Upper lobe of left lung (tissue), 6 donors: Measurements from ENCODE around the gene RIOX2. TPM values are rescaled to one million over a fixed set of nuclear protein-coding genes. Genes with fewer than 3 reads are reported as not detected.

Source experiments
- ATAC-seq, 2 donors: fragments of 200-7000 bp; cut with Tn5 transposase; one replicate each; pipeline ENCODE4 v1.9.1; 2022; ENCODE audit warnings: mild to moderate bottlenecking in 2 of 2, moderate library complexity in 2 of 2; ENCODE audit not compliant: low FRiP score in 2 of 2
- DNase-seq, 2 donors: peaks; one replicate each; pipeline ENCODE4 v3.0.0-alpha.2; 2019 to 2020
- H3K27ac ChIP-seq, 4 donors: fragments of 200-600 bp; sonication (generic); one replicate each; pipeline ENCODE4 v1.5.1; 2016 to 2019
- H3K27me3 ChIP-seq, 4 donors: fragments of 200-600 bp; sonication (generic); one replicate each; pipeline ENCODE4 v1.5.1; 2017 to 2019
- H3K36me3 ChIP-seq, 4 donors: fragments of 200-600 bp; sonication (generic); one replicate each; pipeline ENCODE4 v1.5.1; 2016 to 2019
- H3K4me1 ChIP-seq, 4 donors: fragments of 200-600 bp; sonication (generic); one replicate each; pipeline ENCODE4 v1.5.1; 2018 to 2019
- H3K4me3 ChIP-seq, 4 donors: fragments of 200-600 bp; sonication (generic); one replicate each; pipeline ENCODE4 v1.5.1; 2017 to 2019; ENCODE audit warnings: mild to moderate bottlenecking in 2 of 4, moderate library complexity in 1 of 4
- H3K9me3 ChIP-seq, 4 donors: fragments of 200-600 bp; sonication (generic); one replicate each; pipeline ENCODE4 v1.5.1; 2018 to 2019
- EP300 ChIP-seq, 4 donors: sonication (generic); formaldehyde crosslinking; IDR thresholded peaks; one replicate each; pipeline ENCODE4 v1.5.1; 2017; ENCODE audit warnings: antibody characterized with exemption in 4 of 4, control low read depth in 2 of 4
- POLR2A ChIP-seq, 4 donors: fragments of 450-650 bp; IDR thresholded peaks; one replicate each; pipeline ENCODE4 v1.5.1; 2016 to 2017; ENCODE audit warnings: antibody characterized with exemption in 4 of 4, mild to moderate bottlenecking in 2 of 4
- POLR2AphosphoS5 ChIP-seq, 2 donors: sonication (generic); formaldehyde crosslinking; IDR thresholded peaks; one replicate each; pipeline ENCODE4 v1.5.1; 2017; ENCODE audit warnings: antibody characterized with exemption in 2 of 2
- WGBS, 2 donors: methylation state at CpG; one replicate each; pipeline ENCODE4 v1.1.5; 2017 to 2018; 5-methylcytosine and 5-hydroxymethylcytosine counted together
- total RNA-seq, 6 donors: library from RNA; depleted of rRNA in 4 of 6; stranded (reverse); fragments of >200 nt in 4 of 6; gene quantifications; one replicate each; pipeline versions ENCODE4 v1.1.0 to v1.2.1, GENCODE V29; 2016 to 2021
- TF ChIP-seq, protein P1 (sequence below), 6 experiments: fragments of 450-650 bp in 4 of 6; fragments of 200-600 bp in 2 of 6; sonication (generic) in 2 of 6; IDR thresholded peaks; one replicate each; pipeline ENCODE4 v1.5.1; 2016 to 2019; ENCODE audit warnings: antibody characterized with exemption in 6 of 6
- donor health status: DM: no; HTN: no; CAD: no; lungs with moderate emphysema.
- donor health status: DM: no; HTN: yes; CAD: no; lungs with severe emphysema.

RIOX2 gene
- total RNA-seq, 6 donors from 2014 or later = 15.9 to 33.9 (median 21.4) TPM

DNA sequence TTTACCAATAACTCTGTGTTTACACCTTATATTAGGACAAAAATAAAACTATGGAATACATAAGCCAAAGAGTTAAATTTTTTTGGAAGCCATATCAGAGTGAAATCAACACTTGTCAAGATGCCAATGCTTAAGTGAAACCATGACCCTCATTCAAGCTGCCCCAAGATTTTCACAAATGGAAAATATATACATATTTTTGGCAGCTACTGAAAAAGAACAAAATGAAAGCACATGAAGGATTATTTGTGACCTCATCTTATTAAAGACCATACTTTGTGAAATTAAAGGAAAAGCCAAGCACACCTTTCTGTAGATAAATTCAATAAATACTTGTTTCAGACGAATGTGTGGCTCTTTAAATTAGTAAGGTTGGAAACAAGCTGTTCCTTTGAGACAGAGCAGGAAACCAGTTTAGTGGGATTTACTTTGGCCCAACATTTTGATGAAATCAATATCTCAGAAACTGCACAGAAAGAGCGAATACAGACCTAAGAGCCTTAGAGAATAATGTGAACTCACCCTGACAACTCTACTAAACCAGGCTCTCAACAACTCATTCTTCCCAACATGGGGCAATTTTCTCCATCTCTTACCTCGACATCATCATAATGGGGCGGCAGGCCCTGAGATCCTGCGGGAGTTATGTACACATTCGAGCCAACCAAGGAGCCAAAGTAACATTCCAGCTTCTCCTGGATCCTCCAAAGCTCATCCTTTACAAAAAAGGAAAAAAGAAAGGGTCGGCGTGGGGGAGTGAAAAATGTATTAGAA, 11.1 kb downstream of the RIOX2 start:
- ATAC-seq (no peak), DNase-seq (no peak)
- H3K4me1 ChIP-seq = peaks cover 3 to 9% (median 6%) of the 10 kb centered on the region in 4 donors
- no peaks in the 10 kb centered on the region for H3K9me3 ChIP-seq
- peaks cover 0 to 26% (median 1%) of the 10 kb centered on the region in 4 donors for H3K36me3 ChIP-seq
- no peaks in the 10 kb centered on the region for H3K27me3 ChIP-seq
- TF ChIP-seq, protein P1, sequence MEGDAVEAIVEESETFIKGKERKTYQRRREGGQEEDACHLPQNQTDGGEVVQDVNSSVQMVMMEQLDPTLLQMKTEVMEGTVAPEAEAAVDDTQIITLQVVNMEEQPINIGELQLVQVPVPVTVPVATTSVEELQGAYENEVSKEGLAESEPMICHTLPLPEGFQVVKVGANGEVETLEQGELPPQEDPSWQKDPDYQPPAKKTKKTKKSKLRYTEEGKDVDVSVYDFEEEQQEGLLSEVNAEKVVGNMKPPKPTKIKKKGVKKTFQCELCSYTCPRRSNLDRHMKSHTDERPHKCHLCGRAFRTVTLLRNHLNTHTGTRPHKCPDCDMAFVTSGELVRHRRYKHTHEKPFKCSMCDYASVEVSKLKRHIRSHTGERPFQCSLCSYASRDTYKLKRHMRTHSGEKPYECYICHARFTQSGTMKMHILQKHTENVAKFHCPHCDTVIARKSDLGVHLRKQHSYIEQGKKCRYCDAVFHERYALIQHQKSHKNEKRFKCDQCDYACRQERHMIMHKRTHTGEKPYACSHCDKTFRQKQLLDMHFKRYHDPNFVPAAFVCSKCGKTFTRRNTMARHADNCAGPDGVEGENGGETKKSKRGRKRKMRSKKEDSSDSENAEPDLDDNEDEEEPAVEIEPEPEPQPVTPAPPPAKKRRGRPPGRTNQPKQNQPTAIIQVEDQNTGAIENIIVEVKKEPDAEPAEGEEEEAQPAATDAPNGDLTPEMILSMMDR (IDR thresholded peaks at IDR 0.05) = no peak
- TF ChIP-seq EP300 (IDR thresholded peaks at IDR 0.05) = no peak
- no peak for TF ChIP-seq POLR2AphosphoS5 (IDR thresholded peaks at IDR 0.05)
- no peak for TF ChIP-seq POLR2A (IDR thresholded peaks at IDR 0.05)
- WGBS, 2 donors = 87 to 93% methylated on average over 8 of the region's 8 CpGs
- no peak overlapping the region for H3K4me3 ChIP-seq
- H3K27ac ChIP-seq = no peak overlapping the region

DNA sequence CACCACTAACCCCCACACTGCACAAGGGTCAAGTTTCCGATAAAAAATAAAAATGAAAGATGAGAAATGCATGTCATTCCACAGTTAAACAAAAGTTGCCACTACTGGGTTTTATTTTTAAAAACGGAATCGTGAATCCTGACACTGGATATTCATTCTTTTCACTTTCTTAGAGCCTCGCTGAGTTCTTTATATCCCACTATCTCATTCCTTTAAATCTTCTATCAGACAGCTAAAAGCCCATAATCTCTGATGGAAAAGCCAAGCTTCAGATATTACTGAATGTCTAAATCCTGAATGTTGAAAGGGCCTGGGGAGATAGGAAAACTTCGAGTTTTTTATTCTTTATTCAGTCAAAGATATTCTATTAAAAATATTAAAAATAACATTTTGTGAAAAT, 11.7 kb downstream of the RIOX2 start:
- H3K9me3 ChIP-seq = no peaks in the 10 kb centered on the region
- ATAC-seq (no peak), DNase-seq (no peak)
- WGBS, 2 donors = 83 to 85% methylated on average over 5 of the region's 5 CpGs
- peaks cover 0 to 23% (median 1%) of the 10 kb centered on the region in 4 donors for H3K36me3 ChIP-seq
- no peak overlapping the region for H3K4me3 ChIP-seq
- no peak overlapping the region for H3K27ac ChIP-seq
- H3K4me1 ChIP-seq = peaks cover 2 to 10% (median 4%) of the 10 kb centered on the region in 4 donors
- TF ChIP-seq, protein P1 (IDR thresholded peaks at IDR 0.05) = no peak
- TF ChIP-seq POLR2AphosphoS5 (IDR thresholded peaks at IDR 0.05) = no peak
- no peak for TF ChIP-seq POLR2A (IDR thresholded peaks at IDR 0.05)
- no peak for TF ChIP-seq EP300 (IDR thresholded peaks at IDR 0.05)
- H3K27me3 ChIP-seq = no peaks in the 10 kb centered on the region

DNA sequence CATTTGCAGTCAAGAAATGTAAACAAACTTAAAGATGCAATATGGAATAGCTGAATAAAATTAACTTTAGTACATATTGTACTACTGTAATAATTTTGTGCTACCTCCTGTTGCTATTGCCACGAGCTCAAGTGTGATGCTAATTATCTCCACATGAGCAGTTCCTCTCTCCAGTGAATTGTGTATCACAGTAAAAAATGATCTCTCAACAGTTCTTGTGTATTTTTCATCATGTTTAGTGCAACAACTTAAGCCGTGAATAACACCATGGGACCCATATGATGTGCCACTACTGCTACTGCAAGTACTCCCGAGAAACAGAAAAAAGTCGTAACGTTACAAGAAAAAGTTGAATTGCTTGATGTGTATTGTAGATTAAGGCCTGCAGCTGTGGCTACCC, 12.4 kb downstream of the RIOX2 start:
- Histone ChIP-seq H3K36me3 (peaks cover 0 to 25% (median 1%) of the 10 kb centered on the region in 4 donors), H3K27me3 (no peaks in the 10 kb centered on the region), H3K4me3 (no peak overlapping the region), H3K9me3 (no peaks in the 10 kb centered on the region), H3K27ac (no peak overlapping the region), H3K4me1 (peaks cover 0 to 10% (median 2%) of the 10 kb centered on the region in 4 donors)
- WGBS, 2 donors = 97% methylated on average over 5 of the region's 5 CpGs
- ATAC-seq = no peak
- no peak for DNase-seq
- TF ChIP-seq, protein P1 (IDR thresholded peaks at IDR 0.05) = no peak
- TF ChIP-seq EP300 (IDR thresholded peaks at IDR 0.05) (no peak), POLR2A (IDR thresholded peaks at IDR 0.05) (no peak), POLR2AphosphoS5 (IDR thresholded peaks at IDR 0.05) (no peak)

DNA sequence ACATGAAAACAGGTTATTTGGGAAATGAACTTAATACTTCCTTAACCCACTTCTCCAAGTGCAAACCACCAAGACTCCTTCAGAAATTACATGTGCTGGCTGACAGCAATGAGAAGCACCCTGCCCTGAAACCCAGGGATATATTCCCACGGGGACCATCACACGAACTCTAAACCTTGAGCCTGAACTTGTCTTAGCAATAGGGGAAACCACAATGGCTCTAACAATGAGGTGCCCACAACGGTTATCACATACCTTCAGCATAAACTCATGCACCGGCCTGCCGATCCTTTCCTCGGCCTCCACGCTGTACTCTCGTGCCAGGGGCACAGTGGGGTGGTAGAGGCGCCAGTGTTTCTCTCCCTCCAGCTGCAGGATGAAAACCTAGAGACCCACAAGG, 13.4 kb downstream of the RIOX2 start:
- no peaks in the 10 kb centered on the region for H3K9me3 ChIP-seq
- ATAC-seq = no peak
- no peak for TF ChIP-seq EP300 (IDR thresholded peaks at IDR 0.05)
- peaks cover 0 to 35% (median 3%) of the 10 kb centered on the region in 4 donors for H3K36me3 ChIP-seq
- WGBS, 2 donors = 94 to 99% methylated on average over 9 of the region's 9 CpGs
- no peak overlapping the region for H3K4me3 ChIP-seq
- peak in 1 of 2 donors; percentile 28 for DNase-seq
- peaks cover 0 to 10% (median 2%) of the 10 kb centered on the region in 4 donors for H3K4me1 ChIP-seq
- no peaks in the 10 kb centered on the region for H3K27me3 ChIP-seq
- no peak overlapping the region for H3K27ac ChIP-seq

DNA sequence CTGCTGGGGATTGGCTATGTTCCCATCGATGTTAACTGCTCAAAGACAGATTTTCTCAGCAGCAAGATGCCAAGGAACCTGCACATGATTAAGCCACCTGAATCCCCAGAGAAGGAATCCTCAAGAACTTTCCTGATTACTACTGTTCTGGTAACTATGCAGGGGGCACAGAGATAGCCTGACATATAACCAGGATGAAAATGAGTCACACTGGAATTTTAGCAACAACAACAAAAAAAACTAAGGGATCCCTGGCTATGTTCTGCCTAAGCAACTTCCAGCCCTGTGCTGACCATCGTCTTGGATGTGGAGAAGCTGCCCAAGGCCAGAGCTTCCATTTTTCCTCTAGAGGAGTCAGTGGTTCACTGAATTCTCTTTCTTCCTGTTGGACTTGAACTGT, 13.8 kb downstream of the RIOX2 start:
- Histone ChIP-seq H3K27me3 (no peaks in the 10 kb centered on the region), H3K36me3 (peaks cover 0 to 39% (median 5%) of the 10 kb centered on the region in 4 donors), H3K4me1 (peaks cover 0 to 10% (median 2%) of the 10 kb centered on the region in 4 donors), H3K9me3 (no peaks in the 10 kb centered on the region), H3K27ac (no peak overlapping the region), H3K4me3 (no peak overlapping the region)
- TF ChIP-seq POLR2AphosphoS5 (IDR thresholded peaks at IDR 0.05) (no peak), EP300 (IDR thresholded peaks at IDR 0.05) (no peak), POLR2A (IDR thresholded peaks at IDR 0.05) (no peak)
- TF ChIP-seq, protein P1 (IDR thresholded peaks at IDR 0.05) = no peak
- no peak for DNase-seq
- WGBS, 2 donors = 79 to 95% methylated on average over 2 of the region's 2 CpGs
- ATAC-seq = no peak
